HG03469 (cell line): ENCODE results near the gene CFAP20.

Experiments used
- ATAC-seq: cut with Tn5 transposase; IDR thresholded peaks from one replicate; pipeline ENCODE4 v1.9.1; 2021; ENCODE audit warnings: mild to moderate bottlenecking, moderate library complexity, moderate number of reproducible peaks; ENCODE audit not compliant: unreplicated experiment

CFAP20 gene

GRCh38 chr16:58125781-58126335, 3.3 kb downstream of the CFAP20 start:
- no peak for ATAC-seq

GRCh38 chr16:58125041-58125440, 4.1 kb downstream of the CFAP20 start:
- no peak for ATAC-seq

- ATAC-seq, result no peak
These were observed 4.6 kb downstream of the CFAP20 start for GRCh38 chr16:58124601-58124915.

- no peak for ATAC-seq
These were observed 5.1 kb downstream of the CFAP20 start for GRCh38 chr16:58123896-58124600.

GRCh38 chr16:58121132-58121531, 8.0 kb downstream of the CFAP20 start:
- no peak for ATAC-seq

- no peak for ATAC-seq
These were observed 8.9 kb downstream of the CFAP20 start for GRCh38 chr16:58120234-58120633.

- no peak for ATAC-seq
These were observed 9.7 kb downstream of the CFAP20 start for GRCh38 chr16:58119509-58119845.

GRCh38 chr16:58118801-58119508, 10.2 kb downstream of the CFAP20 start:
- no peak for ATAC-seq

- no peak for ATAC-seq
These were observed 12.7 kb downstream of the CFAP20 start for GRCh38 chr16:58116529-58116928.

- no peak for ATAC-seq
These were observed 13.1 kb downstream of the CFAP20 start for GRCh38 chr16:58116081-58116480.

GRCh38 chr16:58114827-58115825, 14.1 kb downstream of the CFAP20 start:
- no peak for ATAC-seq

- ATAC-seq, result no peak
These were observed 17.9 kb downstream of the CFAP20 start for GRCh38 chr16:58111302-58111627.

GRCh38 chr16:58110571-58111301, 18.4 kb downstream of the CFAP20 start:
- ATAC-seq, result no peak

GRCh38 chr16:58109881-58110280, 19.3 kb downstream of the CFAP20 start:
- no peak for ATAC-seq

- no peak for ATAC-seq
These were observed 19.9 kb downstream of the CFAP20 start for GRCh38 chr16:58109330-58109729.

GRCh38 chr16:58107709-58108108, 21.5 kb downstream of the CFAP20 start:
- no peak for ATAC-seq

GRCh38 chr16:58107228-58107627, 22.0 kb downstream of the CFAP20 start:
- ATAC-seq, result no peak

GRCh38 chr16:58105631-58106030, 23.6 kb downstream of the CFAP20 start:
- no peak for ATAC-seq

GRCh38 chr16:58102665-58103392, 26.4 kb downstream of the CFAP20 start:
- no peak for ATAC-seq

GRCh38 chr16:58099956-58100300, 29.3 kb downstream of the CFAP20 start:
- ATAC-seq, result no peak
